Measurements from ENCODE around the gene KMT2B.

KMT2B gene

GRCh38 chr19:35725216-35725861 lies 7.5 kb downstream of the KMT2B start:
- no peak for TF ChIP-seq CTCF (IDR thresholded peaks at IDR 0.05)

- TF ChIP-seq CTCF (IDR thresholded peaks at IDR 0.05) = no peak
Observed at GRCh38 chr19:35727053-35727955, 9.5 kb downstream of the KMT2B start.

GRCh38 chr19:35727956-35728706 lies 10.3 kb downstream of the KMT2B start:
- no peak for TF ChIP-seq CTCF (IDR thresholded peaks at IDR 0.05)

- TF ChIP-seq CTCF (IDR thresholded peaks at IDR 0.05) = no peak
Observed at GRCh38 chr19:35729021-35729420, 11.2 kb downstream of the KMT2B start.

- no peak for TF ChIP-seq CTCF (IDR thresholded peaks at IDR 0.05)
Observed at GRCh38 chr19:35729763-35730162, 12.0 kb downstream of the KMT2B start.

GRCh38 chr19:35730326-35730725 lies 12.5 kb downstream of the KMT2B start:
- TF ChIP-seq CTCF (IDR thresholded peaks at IDR 0.05) = no peak

- no peak for TF ChIP-seq CTCF (IDR thresholded peaks at IDR 0.05)
Observed at GRCh38 chr19:35731353-35731752, 13.6 kb downstream of the KMT2B start.

All from LNCAP (cell line).